Mesendoderm (in vitro differentiated cells): ENCODE results near the gene FGFBP1.

ENCODE experiments used
- DNase-seq: peaks from one replicate; pipeline ENCODE4 v3.0.0; 2013
- H2AK5ac ChIP-seq: 2 replicates; pipeline ENCODE4 v1.6.1; 2013; ENCODE audit warnings: low read length, inconsistent platforms
- H2BK120ac ChIP-seq: 2 replicates; pipeline ENCODE4 v1.6.1; 2013; ENCODE audit warnings: low read depth, mild to moderate bottlenecking, low read length, moderate library complexity, mixed read lengths
- H2BK15ac ChIP-seq: replicated peaks from 2 replicates; pipeline ENCODE4 v1.6.1; 2013; ENCODE audit warnings: low read depth, mild to moderate bottlenecking, moderate library complexity
- H2BK5ac ChIP-seq: 2 replicates; pipeline ENCODE4 v1.6.1; 2013; ENCODE audit warnings: low read length, inconsistent platforms
- H3K18ac ChIP-seq: 2 replicates; pipeline ENCODE4 v1.6.1; 2013; ENCODE audit warnings: mild to moderate bottlenecking, low read length, mixed read lengths
- H3K23ac ChIP-seq: one replicate; pipeline ENCODE4 v1.6.1; 2013; ENCODE audit warnings: low read length
- H3K27ac ChIP-seq: 2 replicates; pipeline ENCODE4 v1.5.1; 2013; ENCODE audit warnings: low read depth, mild to moderate bottlenecking, inconsistent platforms, low read length, moderate library complexity
- H3K27me3 ChIP-seq: 2 replicates; pipeline ENCODE4 v1.6.1; 2013; ENCODE audit warnings: low read length, control low read depth, mild to moderate bottlenecking, inconsistent platforms; ENCODE audit not compliant: insufficient read depth, poor library complexity
- H3K36me3 ChIP-seq: 2 replicates; pipeline ENCODE4 v1.6.1; 2013; ENCODE audit warnings: low read length, inconsistent platforms; ENCODE audit not compliant: control insufficient read depth, insufficient read depth
- H3K4ac ChIP-seq: one replicate; pipeline ENCODE4 v1.6.1; 2013; ENCODE audit warnings: low read depth, mild to moderate bottlenecking, low read length, moderate library complexity
- H3K4me1 ChIP-seq: 2 replicates; pipeline ENCODE4 v1.6.1; 2013; ENCODE audit warnings: low read depth, low read length, inconsistent platforms; ENCODE audit not compliant: control insufficient read depth
- H3K4me2 ChIP-seq: 2 replicates; pipeline ENCODE4 v1.6.1; 2013; ENCODE audit warnings: low read length
- H3K4me3 ChIP-seq: 2 replicates; pipeline ENCODE4 v1.5.1; 2013; ENCODE audit warnings: mild to moderate bottlenecking, low read length
- H3K56ac ChIP-seq: one replicate; pipeline ENCODE4 v1.6.1; 2013; ENCODE audit warnings: low read length
- H3K79me1 ChIP-seq: 2 replicates; pipeline ENCODE4 v1.6.1; 2013; ENCODE audit warnings: low read length, inconsistent platforms
- H3K79me2 ChIP-seq: 2 replicates; pipeline ENCODE4 v1.6.1; 2013; ENCODE audit warnings: mild to moderate bottlenecking, low read length; ENCODE audit not compliant: control insufficient read depth, insufficient read depth
- H3K9ac ChIP-seq: 2 replicates; pipeline ENCODE4 v1.6.1; 2013; ENCODE audit warnings: low read length, inconsistent platforms
- H4K5ac ChIP-seq: one replicate; pipeline ENCODE4 v1.6.1; 2013; ENCODE audit warnings: low read length
- H4K8ac ChIP-seq: one replicate; pipeline ENCODE4 v1.6.1; 2013; ENCODE audit warnings: low read depth, mild to moderate bottlenecking, control low read depth, low read length, moderate library complexity
- WGBS: extraction: QIAGEN DNeasy Blood & Tissue Kit; methylation state at CpG from one replicate; pipeline ENCODE4 v1.1.7; 2013; ENCODE audit warnings: low lambda C conversion rate, missing lambda C conversion rate; ENCODE audit not compliant: insufficient coverage; ENCODE audit errors: extremely low coverage; 5-methylcytosine and 5-hydroxymethylcytosine counted together

The FGFBP1 gene

DNA sequence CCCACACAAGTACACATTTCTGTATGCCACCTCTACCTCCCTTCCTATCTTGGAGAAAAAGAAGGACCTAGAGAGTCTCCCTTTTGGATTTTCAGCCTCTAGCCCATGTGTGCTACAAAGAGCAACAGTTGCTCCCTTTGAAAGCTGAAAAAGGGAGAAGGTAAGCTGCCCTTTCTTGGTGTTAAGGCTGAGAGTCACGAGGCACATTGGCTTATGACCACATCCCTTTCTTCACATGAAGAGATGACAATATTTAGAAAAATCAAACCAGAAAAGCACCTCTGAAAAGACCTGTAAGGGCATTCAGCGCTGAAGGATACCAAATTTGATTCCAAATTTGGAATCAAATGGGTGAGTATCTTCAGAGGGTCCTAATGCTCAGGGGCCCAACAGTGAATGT, 6.4 kb upstream of the FGFBP1 start:
- Histone ChIP-seq H3K56ac (no peak overlapping the region), H3K4me3 (no peak overlapping the region), H2BK5ac (no peak overlapping the region), H2BK120ac (no peak overlapping the region), H3K27me3 (no peaks in the 10 kb centered on the region), H3K4me2 (no peak overlapping the region), H4K8ac (no peak overlapping the region), H3K27ac (no peak overlapping the region), H3K79me1 (no peaks in the 10 kb centered on the region), H3K9ac (no peak overlapping the region), H3K4ac (no peak overlapping the region), H3K18ac (no peak overlapping the region), H3K79me2 (no peaks in the 10 kb centered on the region), H3K23ac (no peak overlapping the region), H4K5ac (no peak overlapping the region), H2AK5ac (no peak overlapping the region), H2BK15ac (no peak overlapping the region), H3K36me3 (no peaks in the 10 kb centered on the region), H3K4me1 (peaks cover 3% of the 10 kb centered on the region)
- WGBS = no CpG with 5 or more reads among the region's 2 CpGs
- DNase-seq = no peak

- Histone ChIP-seq H3K4me1 (peaks cover 3% of the 10 kb centered on the region), H3K4me2 (no peak overlapping the region), H3K27me3 (no peaks in the 10 kb centered on the region), H3K79me2 (no peaks in the 10 kb centered on the region), H3K4me3 (no peak overlapping the region), H3K36me3 (no peaks in the 10 kb centered on the region), H2BK5ac (no peak overlapping the region), H3K79me1 (no peaks in the 10 kb centered on the region), H2BK120ac (no peak overlapping the region), H3K18ac (no peak overlapping the region), H4K8ac (no peak overlapping the region), H3K27ac (no peak overlapping the region), H3K23ac (no peak overlapping the region), H3K9ac (no peak overlapping the region), H4K5ac (no peak overlapping the region), H2BK15ac (no peak overlapping the region), H2AK5ac (no peak overlapping the region), H3K4ac (no peak overlapping the region), H3K56ac (no peak overlapping the region)
- DNase-seq = no peak
- WGBS = no CpG with 5 or more reads among the region's 1 CpG
These were observed 3.7 kb upstream of the FGFBP1 start for GRCh38 chr4:15942283-15942682.

- H4K8ac ChIP-seq = no peak overlapping the region
- H2AK5ac ChIP-seq = no peak overlapping the region
- H3K36me3 ChIP-seq = no peaks in the 10 kb centered on the region
- no peaks in the 10 kb centered on the region for H3K27me3 ChIP-seq
- H3K4me3 ChIP-seq = no peak overlapping the region
- no peak overlapping the region for H3K4ac ChIP-seq
- no peak overlapping the region for H3K23ac ChIP-seq
- no peaks in the 10 kb centered on the region for H3K4me1 ChIP-seq
- no peak overlapping the region for H3K4me2 ChIP-seq
- peak; percentile 67 for DNase-seq
- H3K27ac ChIP-seq = no peak overlapping the region
- WGBS = no CpG with 5 or more reads among the region's 8 CpGs
- H2BK120ac ChIP-seq = no peak overlapping the region
- no peak overlapping the region for H2BK15ac ChIP-seq
- H3K79me2 ChIP-seq = no peaks in the 10 kb centered on the region
- no peaks in the 10 kb centered on the region for H3K79me1 ChIP-seq
- H4K5ac ChIP-seq = no peak overlapping the region
- H3K18ac ChIP-seq = no peak overlapping the region
- no peak overlapping the region for H3K9ac ChIP-seq
- no peak overlapping the region for H2BK5ac ChIP-seq
- no peak overlapping the region for H3K56ac ChIP-seq
These were observed 358 bp downstream of the FGFBP1 start for GRCh38 chr4:15938182-15938581.

GRCh38 chr4:15936495-15936894, 2.0 kb downstream of the FGFBP1 start:
- Histone ChIP-seq H3K4me2 (no peak overlapping the region), H3K27me3 (no peaks in the 10 kb centered on the region), H2BK15ac (no peak overlapping the region), H3K4me1 (no peaks in the 10 kb centered on the region), H3K36me3 (no peaks in the 10 kb centered on the region), H3K23ac (no peak overlapping the region), H3K56ac (no peak overlapping the region), H3K4me3 (no peak overlapping the region), H3K79me2 (no peaks in the 10 kb centered on the region), H3K27ac (no peak overlapping the region), H2BK120ac (no peak overlapping the region), H4K8ac (no peak overlapping the region), H3K9ac (no peak overlapping the region), H3K18ac (no peak overlapping the region), H2BK5ac (no peak overlapping the region), H3K4ac (no peak overlapping the region), H2AK5ac (no peak overlapping the region), H4K5ac (no peak overlapping the region), H3K79me1 (no peaks in the 10 kb centered on the region)
- no peak for DNase-seq
- no CpG with 5 or more reads among the region's 4 CpGs for WGBS

DNA sequence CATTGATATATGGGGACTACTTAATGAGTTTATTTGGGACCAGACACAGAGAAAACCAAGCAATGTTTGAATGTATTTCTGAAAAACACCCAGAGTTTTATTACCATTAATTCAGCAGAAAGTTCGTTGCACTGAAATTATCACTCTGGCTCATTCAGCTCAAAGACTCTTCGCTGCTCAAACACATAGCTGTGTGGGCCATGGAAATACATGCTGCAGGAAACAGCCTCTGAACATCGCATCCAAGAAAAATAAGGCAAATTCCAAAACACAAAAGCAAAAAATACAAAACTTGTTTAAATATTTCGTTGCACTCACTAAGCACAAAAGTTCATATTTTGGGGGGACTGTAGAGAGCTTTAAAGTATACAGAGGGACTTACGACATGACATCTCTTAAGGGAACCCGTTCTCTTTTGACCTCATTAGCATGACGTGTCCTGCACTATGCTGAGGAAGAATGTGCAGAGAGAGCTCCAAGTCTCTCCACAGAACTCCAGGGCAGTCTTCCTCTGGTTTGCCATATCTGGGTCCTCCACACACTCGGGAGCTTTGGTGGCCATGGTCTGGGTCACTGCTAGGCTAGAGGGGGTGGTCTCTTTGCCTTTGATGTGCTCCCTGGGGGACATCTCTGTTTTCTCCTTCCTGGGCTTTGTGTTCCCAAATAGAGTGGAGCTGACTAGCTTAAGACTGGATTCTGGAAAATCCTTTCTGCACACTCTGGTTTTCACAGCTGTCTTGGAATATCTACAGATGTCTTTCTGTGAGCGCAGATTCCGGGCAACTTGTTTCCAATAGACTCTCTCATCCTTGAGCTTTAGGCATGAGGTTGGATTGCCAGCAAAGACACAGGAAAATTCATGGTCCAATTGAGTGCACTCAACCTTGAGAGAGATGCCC, 2.8 kb downstream of the FGFBP1 start:
- no peak overlapping the region for H2BK5ac ChIP-seq
- H3K4ac ChIP-seq = no peak overlapping the region
- no peak overlapping the region for H4K8ac ChIP-seq
- H3K79me2 ChIP-seq = no peaks in the 10 kb centered on the region
- H4K5ac ChIP-seq = no peak overlapping the region
- no peak overlapping the region for H3K4me2 ChIP-seq
- no peak overlapping the region for H3K23ac ChIP-seq
- no peak overlapping the region for H2BK15ac ChIP-seq
- DNase-seq = no peak
- H2AK5ac ChIP-seq = no peak overlapping the region
- H3K56ac ChIP-seq = no peak overlapping the region
- no peaks in the 10 kb centered on the region for H3K27me3 ChIP-seq
- no peak overlapping the region for H3K4me3 ChIP-seq
- WGBS = no CpG with 5 or more reads among the region's 10 CpGs
- no peaks in the 10 kb centered on the region for H3K4me1 ChIP-seq
- H3K18ac ChIP-seq = no peak overlapping the region
- no peak overlapping the region for H3K9ac ChIP-seq
- H3K79me1 ChIP-seq = no peaks in the 10 kb centered on the region
- no peak overlapping the region for H3K27ac ChIP-seq
- no peaks in the 10 kb centered on the region for H3K36me3 ChIP-seq
- no peak overlapping the region for H2BK120ac ChIP-seq

DNA sequence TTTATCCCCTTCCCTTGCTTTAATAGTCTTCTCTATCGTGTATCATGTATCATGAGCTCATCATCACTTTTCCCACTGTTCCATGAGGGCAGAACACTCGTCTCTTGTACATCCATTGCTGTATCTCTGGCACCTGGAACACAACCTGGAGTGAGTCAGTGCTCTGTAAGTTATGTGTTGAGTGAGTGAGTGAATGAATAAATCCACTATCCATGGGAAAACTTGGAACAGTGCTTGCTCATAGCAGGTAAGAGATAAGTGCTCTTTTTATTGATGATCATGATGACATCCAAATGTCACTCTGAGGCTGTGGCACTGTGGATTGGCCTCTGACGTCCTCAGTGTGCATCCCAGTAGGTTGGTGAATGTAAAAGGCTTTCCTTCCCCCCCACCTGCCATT, 4.3 kb downstream of the FGFBP1 start:
- Histone ChIP-seq H3K4ac (no peak overlapping the region), H3K56ac (no peak overlapping the region), H3K4me3 (no peak overlapping the region), H3K23ac (no peak overlapping the region), H3K27me3 (no peaks in the 10 kb centered on the region), H3K9ac (no peak overlapping the region), H4K5ac (no peak overlapping the region), H2BK15ac (no peak overlapping the region), H3K79me1 (no peaks in the 10 kb centered on the region), H2AK5ac (no peak overlapping the region), H2BK5ac (no peak overlapping the region), H3K27ac (no peak overlapping the region), H3K79me2 (no peaks in the 10 kb centered on the region), H2BK120ac (no peak overlapping the region), H3K18ac (no peak overlapping the region), H3K4me2 (no peak overlapping the region), H4K8ac (no peak overlapping the region), H3K4me1 (no peaks in the 10 kb centered on the region), H3K36me3 (no peaks in the 10 kb centered on the region)
- DNase-seq = no peak
- no CpG with 5 or more reads among the region's 3 CpGs for whole genome bisulfite sequencing
